Fibroblast of villous mesenchyme (primary cell): ENCODE measurements around the gene ZNF732. TPM values are rescaled to one million over a fixed set of nuclear protein-coding genes. Genes with fewer than 3 reads are reported as not detected.
"Not testable (repeated sequence)": the region's sequence is repeated elsewhere in the genome, so short reads cannot be mapped to it uniquely, and the experiment has no call there.

Source experiments
- DNase-seq: peaks from one replicate; pipeline ENCODE4 v3.0.0-alpha.2; 2010; ENCODE audit warnings: low read depth
- H3K4me3 ChIP-seq: 2 replicates; pipeline ENCODE4 v1.5.1; 2011; ENCODE audit warnings: low read depth, mild to moderate bottlenecking, low read length
- CTCF ChIP-seq: IDR thresholded peaks from 2 replicates; pipeline ENCODE4 v1.5.1; 2012; ENCODE audit warnings: low read depth, mild to moderate bottlenecking, low read length; ENCODE audit not compliant: insufficient read depth
- total RNA-seq: library from RNA; depleted of rRNA; stranded (reverse); fragments of >200 nt; gene quantifications from 2 replicates; pipeline ENCODE4 v1.2.3, GENCODE V29; 2012

ZNF732 gene
- total RNA-seq, 1 donor, result 0.43 TPM

GRCh38 chr4:336099-336892 lies 31.0 kb upstream of the ZNF732 start:
- no peak for TF ChIP-seq CTCF
- peak; percentile 12 for DNase-seq
- H3K4me3 ChIP-seq, result peak overlapping the region; percentile 72

- no peak overlapping the region for H3K4me3 ChIP-seq
- DNase-seq, result no peak
- TF ChIP-seq CTCF, result no peak
These were observed 30.2 kb upstream of the ZNF732 start for GRCh38 chr4:335515-335914.

GRCh38 chr4:328729-329128 lies 23.5 kb upstream of the ZNF732 start:
- H3K4me3 ChIP-seq, result no peak overlapping the region
- no peak for TF ChIP-seq CTCF
- DNase-seq, result no peak

GRCh38 chr4:314296-314903 lies 9.1 kb upstream of the ZNF732 start:
- no peak overlapping the region for H3K4me3 ChIP-seq
- DNase-seq, result no peak
- no peak for TF ChIP-seq CTCF

- TF ChIP-seq CTCF, result no peak
- DNase-seq, result no peak
These were observed 4.5 kb upstream of the ZNF732 start for GRCh38 chr4:309807-310206.

GRCh38 chr4:306551-306961 lies 1.3 kb upstream of the ZNF732 start:
- no peak for TF ChIP-seq CTCF
- H3K4me3 ChIP-seq, result no peak overlapping the region
- DNase-seq, result no peak

More at GRCh38 chr4:309807-310206, 4.5 kb upstream of the ZNF732 start:
- H3K4me3 ChIP-seq, result no peak overlapping the region

- H3K4me3 ChIP-seq, result peak overlapping the region; percentile 65
These were observed 758 bp downstream of the ZNF732 start for GRCh38 chr4:304516-304915.

More at GRCh38 chr4:304516-304915, 758 bp downstream of the ZNF732 start:
- DNase-seq, result not testable (repeated sequence)
